ENCODE results near the gene ZC3H12A. TPM values are rescaled to one million over a fixed set of nuclear protein-coding genes. Genes with fewer than 3 reads are reported as not detected.

ZC3H12A gene
- total and polyA plus RNA-seq, 4 donors, result 19.1 to 125 (median 33.7) TPM

DNA sequence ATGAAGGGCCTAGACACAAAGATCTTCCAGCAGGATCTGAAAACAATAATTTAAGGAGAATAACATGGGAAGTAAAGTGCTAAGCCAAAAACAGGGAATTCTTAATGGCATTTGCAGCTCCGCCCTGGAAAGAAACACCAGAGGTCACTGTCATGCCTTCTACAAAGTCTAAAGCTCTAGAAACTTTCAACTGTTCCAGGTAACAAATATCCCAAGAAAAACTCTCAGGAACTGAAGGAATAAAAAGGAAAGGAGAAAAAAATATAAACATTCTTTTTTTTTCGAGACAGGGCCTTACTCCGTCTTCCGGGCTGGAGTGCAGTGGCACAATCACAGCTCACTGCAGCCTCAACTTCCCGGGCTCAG, 13.2 kb downstream of the ZC3H12A start:
- Histone ChIP-seq H3K27ac (ENCODE audit: low read depth in 1 of 2, low read length in 1 of 2) (peak overlapping the region in 1 of 2 donors; percentile 85), H3K4me1 (ENCODE audit: control insufficient read depth in 5 of 5, insufficient read depth in 5 of 5, low read length in 5 of 5) (peaks cover 0 to 19% (median 6%) of the 10 kb centered on the region in 5 donors), H3K36me3 (ENCODE audit: control insufficient read depth in 4 of 4, insufficient read depth in 4 of 4, low read length in 4 of 4) (peaks cover 9 to 23% (median 16%) of the 10 kb centered on the region in 4 donors), H3K27me3 (ENCODE audit: control insufficient read depth in 3 of 3, insufficient read depth in 3 of 3, low read length in 2 of 3) (no peaks in the 10 kb centered on the region), H3K9me3 (ENCODE audit: control insufficient read depth in 4 of 4, insufficient read depth in 3 of 4, low read length in 3 of 4) (no peaks in the 10 kb centered on the region), H3K9ac (ENCODE audit: insufficient read depth in 1 of 2, low read length in 2 of 2) (no peak overlapping the region), H3K4me3 (no peak overlapping the region)
- no peak for DNase-seq
- TF ChIP-seq, protein P1, sequence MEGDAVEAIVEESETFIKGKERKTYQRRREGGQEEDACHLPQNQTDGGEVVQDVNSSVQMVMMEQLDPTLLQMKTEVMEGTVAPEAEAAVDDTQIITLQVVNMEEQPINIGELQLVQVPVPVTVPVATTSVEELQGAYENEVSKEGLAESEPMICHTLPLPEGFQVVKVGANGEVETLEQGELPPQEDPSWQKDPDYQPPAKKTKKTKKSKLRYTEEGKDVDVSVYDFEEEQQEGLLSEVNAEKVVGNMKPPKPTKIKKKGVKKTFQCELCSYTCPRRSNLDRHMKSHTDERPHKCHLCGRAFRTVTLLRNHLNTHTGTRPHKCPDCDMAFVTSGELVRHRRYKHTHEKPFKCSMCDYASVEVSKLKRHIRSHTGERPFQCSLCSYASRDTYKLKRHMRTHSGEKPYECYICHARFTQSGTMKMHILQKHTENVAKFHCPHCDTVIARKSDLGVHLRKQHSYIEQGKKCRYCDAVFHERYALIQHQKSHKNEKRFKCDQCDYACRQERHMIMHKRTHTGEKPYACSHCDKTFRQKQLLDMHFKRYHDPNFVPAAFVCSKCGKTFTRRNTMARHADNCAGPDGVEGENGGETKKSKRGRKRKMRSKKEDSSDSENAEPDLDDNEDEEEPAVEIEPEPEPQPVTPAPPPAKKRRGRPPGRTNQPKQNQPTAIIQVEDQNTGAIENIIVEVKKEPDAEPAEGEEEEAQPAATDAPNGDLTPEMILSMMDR (IDR thresholded peaks at IDR 0.05; ENCODE audit: control extremely low read depth, extremely low read depth), result no peak
- ATAC-seq (ENCODE audit: insufficient read depth, low FRiP score), result no peak
- 89 to 97% methylated on average over 5 of the region's 5 CpGs for WGBS, 2 donors

- Histone ChIP-seq H3K4me1 (ENCODE audit: control insufficient read depth in 5 of 5, insufficient read depth in 5 of 5, low read length in 5 of 5) (peaks cover 0 to 1% (median 0%) of the 10 kb centered on the region in 5 donors), H3K9ac (ENCODE audit: insufficient read depth in 1 of 2, low read length in 2 of 2) (no peak overlapping the region), H3K9me3 (ENCODE audit: control insufficient read depth in 4 of 4, insufficient read depth in 3 of 4, low read length in 3 of 4) (no peaks in the 10 kb centered on the region), H3K36me3 (ENCODE audit: control insufficient read depth in 4 of 4, insufficient read depth in 4 of 4, low read length in 4 of 4) (peaks cover 9 to 31% (median 15%) of the 10 kb centered on the region in 4 donors), H3K27me3 (ENCODE audit: control insufficient read depth in 3 of 3, insufficient read depth in 3 of 3, low read length in 2 of 3) (no peaks in the 10 kb centered on the region), H3K27ac (ENCODE audit: low read depth in 1 of 2, low read length in 1 of 2) (no peak overlapping the region), H3K4me3 (no peak overlapping the region)
- TF ChIP-seq, protein P1 (IDR thresholded peaks at IDR 0.05; ENCODE audit: control extremely low read depth, extremely low read depth), result no peak
- ATAC-seq (ENCODE audit: insufficient read depth, low FRiP score) (no peak), DNase-seq (no peak)
- WGBS, 2 donors, result 76 to 79% methylated on average over 2 of the region's 2 CpGs
Observed at GRCh38 chr1:37493336-37494098, 19.1 kb downstream of the ZC3H12A start.

GRCh38 chr1:37495875-37496274, 21.5 kb downstream of the ZC3H12A start:
- Histone ChIP-seq H3K36me3 (ENCODE audit: control insufficient read depth in 4 of 4, insufficient read depth in 4 of 4, low read length in 4 of 4) (peaks cover 10 to 26% (median 15%) of the 10 kb centered on the region in 4 donors), H3K27ac (ENCODE audit: low read depth in 1 of 2, low read length in 1 of 2) (no peak overlapping the region), H3K27me3 (ENCODE audit: control insufficient read depth in 3 of 3, insufficient read depth in 3 of 3, low read length in 2 of 3) (no peaks in the 10 kb centered on the region), H3K9me3 (ENCODE audit: control insufficient read depth in 4 of 4, insufficient read depth in 3 of 4, low read length in 3 of 4) (no peaks in the 10 kb centered on the region), H3K9ac (ENCODE audit: insufficient read depth in 1 of 2, low read length in 2 of 2) (no peak overlapping the region), H3K4me3 (no peak overlapping the region), H3K4me1 (ENCODE audit: control insufficient read depth in 5 of 5, insufficient read depth in 5 of 5, low read length in 5 of 5) (peaks cover 0 to 4% (median 0%) of the 10 kb centered on the region in 5 donors)
- TF ChIP-seq, protein P1 (IDR thresholded peaks at IDR 0.05; ENCODE audit: control extremely low read depth, extremely low read depth), result no peak
- DNase-seq (no peak), ATAC-seq (ENCODE audit: insufficient read depth, low FRiP score) (no peak)
- WGBS, 2 donors, result 66 to 82% methylated on average over 1 of the region's 1 CpG
